Measurements from ENCODE around the gene TMCO1. TPM values are rescaled to one million over a fixed set of nuclear protein-coding genes. Genes with fewer than 3 reads are reported as not detected.
A peak's percentile ranks its signal among the peaks of the same experiment; 100 is the strongest.

TMCO1 gene
- polyA plus RNA-seq, 1 of the 3 experiments (the other 2 are of a cell fraction): 54.4 TPM

GRCh38 chr1:165768513-165769394 lies at the start of gene TMCO1 (continued):
- TF ChIP-seq FOSL2 (IDR thresholded peaks at IDR 0.05; ENCODE audit: borderline replicate concordance, low read depth): no peak
- no peak for TF ChIP-seq USF2 (IDR thresholded peaks at IDR 0.05; ENCODE audit: borderline replicate concordance, low read depth, low read length)
- peak; percentile 98 for TF ChIP-seq ZBTB33 (IDR thresholded peaks at IDR 0.05; ENCODE audit: borderline replicate concordance, low read depth)
- TF ChIP-seq JUND (IDR thresholded peaks at IDR 0.05): no peak
- TF ChIP-seq MEF2A (IDR thresholded peaks at IDR 0.05; ENCODE audit: borderline replicate concordance, low read depth): no peak
- no peak; a peak in 1 of 4 replicates for TF ChIP-seq EP300 (IDR thresholded peaks at IDR 0.05; ENCODE audit: borderline replicate concordance in 1 of 2, low read depth in 1 of 2, low read length in 1 of 2)
- TF ChIP-seq FOXM1 (IDR thresholded peaks at IDR 0.05; ENCODE audit: low read depth): no peak
- TF ChIP-seq TAF1 (IDR thresholded peaks at IDR 0.05; ENCODE audit: borderline replicate concordance, low read depth, low read length): peak; percentile 84
- TF ChIP-seq CHD2 (IDR thresholded peaks at IDR 0.05; ENCODE audit: low read length, partially characterized antibody): peak; percentile 100
- TF ChIP-seq GATA2 (CRISPR knock-in tag; IDR thresholded peaks at IDR 0.05): no peak

GRCh38 chr1:165816826-165817497 lies 48.3 kb upstream of the TMCO1 start:
- Histone ChIP-seq H3K4me1 (ENCODE audit: control insufficient read depth in 1 of 2, insufficient read depth in 2 of 2, low read depth in 1 of 2, low read length in 1 of 2) (no peaks in the 10 kb centered on the region), H3K9ac (no peak overlapping the region), H3K36me3 (replicated peaks in 1 of 2; ENCODE audit: control insufficient read depth in 1 of 2, insufficient read depth in 2 of 2, low read length in 1 of 2) (no peaks in the 10 kb centered on the region), H4K20me1 (ENCODE audit: insufficient read depth) (no peaks in the 10 kb centered on the region), H3K27me3 (ENCODE audit: insufficient read depth) (no peaks in the 10 kb centered on the region), H3K9me2 (no peaks in the 10 kb centered on the region), H3K9me3 (no peaks in the 10 kb centered on the region), H3K4me2 (no peak overlapping the region), H3K4me3 (ENCODE audit: low read depth in 2 of 2, low read length in 1 of 2) (no peak overlapping the region), H2AFZ (ENCODE audit: low read depth) (no peak overlapping the region), H3K27ac (ENCODE audit: low read depth in 2 of 2, low read length in 1 of 2) (no peak overlapping the region), H3K79me2 (ENCODE audit: insufficient read depth) (no peaks in the 10 kb centered on the region), H3F3A (replicated peaks; ENCODE audit: insufficient read depth) (no peaks in the 10 kb centered on the region)
- POLR2A ChIA-PET: no interaction called here
- no peak for TF ChIP-seq YY1 (IDR thresholded peaks at IDR 0.05; ENCODE audit: low read depth)
- no peak for TF ChIP-seq TEAD4 (IDR thresholded peaks at IDR 0.05; ENCODE audit: borderline replicate concordance, insufficient read depth)
- TF ChIP-seq TAF1 (IDR thresholded peaks at IDR 0.05; ENCODE audit: borderline replicate concordance, low read depth, low read length): no peak
- no peak for TF ChIP-seq MEF2A (IDR thresholded peaks at IDR 0.05; ENCODE audit: borderline replicate concordance, low read depth)
- no peak for TF ChIP-seq EZH2phosphoT487 (IDR thresholded peaks at IDR 0.05; ENCODE audit: borderline replicate concordance, low read depth)
- no peak for TF ChIP-seq RAD21 (IDR thresholded peaks at IDR 0.05; ENCODE audit: low read length)
- no peak for TF ChIP-seq CTCF (IDR thresholded peaks at IDR 0.05)
- no peak for TF ChIP-seq GABPA (IDR thresholded peaks at IDR 0.05; ENCODE audit: low read depth)
- no peak for TF ChIP-seq SMC3 (IDR thresholded peaks at IDR 0.05; ENCODE audit: low read depth, low read length)
- no peak for TF ChIP-seq TCF12 (IDR thresholded peaks at IDR 0.05)
- DNase-seq: no peak
- WGBS (ENCODE audit: low lambda C conversion rate): 83% methylated on average over 12 of the region's 13 CpGs
- CTCF ChIA-PET: interaction anchor here (0.8 kb wide), 1 partner anchor 12 kb away, joined by 3 read pairs; no protein-coding TSS in a partner anchor

All from SK-N-SH (cell line).